DOHH2 (cell line): ENCODE results near the gene MYCBP2.

Source experiments
- CTCF ChIP-seq: fragments of 200-600 bp; sonication (generic); IDR thresholded peaks from one replicate; pipeline ENCODE4 v1.5.1; 2014; ENCODE audit warnings: antibody characterized with exemption, mild to moderate bottlenecking, low read depth, low read length; ENCODE audit not compliant: poor library complexity, severe bottlenecking
- EZH2phosphoT487 ChIP-seq: fragments of 200-600 bp; sonication (generic); IDR thresholded peaks from 2 replicates; pipeline ENCODE4 v1.6.1; 2017; ENCODE audit warnings: borderline replicate concordance, mild to moderate bottlenecking, antibody characterized with exemption, low read length, moderate library complexity, mixed read lengths

- no peak for TF ChIP-seq EZH2phosphoT487
- TF ChIP-seq CTCF, result no peak
Measured at GRCh38 chr13:77029436-77029835, 297.5 kb downstream of the MYCBP2 start.
